ENCODE measurements around the gene COMMD7.

COMMD7 gene

GRCh38 chr20:32743237-32744112 lies at the start of gene COMMD7:
TSS of gene COMMD7 (minus strand) at chr20:32743467. CDS start at chr20:32743391, 76 bp downstream.
- ATAC-seq (peak; percentile 89), DNase-seq (peak; percentile 80)

- no peak for DNase-seq
Measured at GRCh38 chr20:32792731-32793458, 49.6 kb upstream of the COMMD7 start.

GRCh38 chr20:32792316-32792715 lies 49.0 kb upstream of the COMMD7 start:
- peak; percentile 59 for DNase-seq

More at GRCh38 chr20:32792731-32793458, 49.6 kb upstream of the COMMD7 start:
- ATAC-seq = peak; percentile 6

GRCh38 chr20:32790751-32791057 lies 47.4 kb upstream of the COMMD7 start:
- ATAC-seq = no peak
- DNase-seq = no peak

More at GRCh38 chr20:32792316-32792715, 49.0 kb upstream of the COMMD7 start:
- ATAC-seq = peak; percentile 87

- DNase-seq = peak; percentile 79
- ATAC-seq = peak; percentile 71
Measured at GRCh38 chr20:32789896-32790750, 46.9 kb upstream of the COMMD7 start.

GRCh38 chr20:32787168-32787567 lies 43.9 kb upstream of the COMMD7 start:
- DNase-seq = no peak
- ATAC-seq = no peak

GRCh38 chr20:32786059-32786760 lies 42.9 kb upstream of the COMMD7 start:
- no peak for ATAC-seq

GRCh38 chr20:32784369-32785080 lies 41.3 kb upstream of the COMMD7 start:
- DNase-seq = no peak
- ATAC-seq = no peak

More at GRCh38 chr20:32786059-32786760, 42.9 kb upstream of the COMMD7 start:
- no peak for DNase-seq

GRCh38 chr20:32780749-32781655 lies 37.7 kb upstream of the COMMD7 start:
- no peak for DNase-seq
- ATAC-seq = no peak

- ATAC-seq = no peak
- DNase-seq = no peak
Measured at GRCh38 chr20:32780278-32780677, 37.0 kb upstream of the COMMD7 start.

GRCh38 chr20:32779500-32780211 lies 36.4 kb upstream of the COMMD7 start:
- DNase-seq (no peak), ATAC-seq (no peak)

GRCh38 chr20:32777177-32777956 lies 34.1 kb upstream of the COMMD7 start:
- DNase-seq (no peak), ATAC-seq (no peak)

GRCh38 chr20:32775336-32775991 lies 32.2 kb upstream of the COMMD7 start:
- DNase-seq (peak; percentile 23), ATAC-seq (peak; percentile 47)

- ATAC-seq = no peak
- no peak for DNase-seq
Measured at GRCh38 chr20:32773855-32774254, 30.6 kb upstream of the COMMD7 start.

GRCh38 chr20:32773223-32773622 lies 30.0 kb upstream of the COMMD7 start:
- ATAC-seq (no peak), DNase-seq (no peak)

- ATAC-seq (no peak), DNase-seq (no peak)
Measured at GRCh38 chr20:32772046-32772445, 28.8 kb upstream of the COMMD7 start.

- ATAC-seq = no peak
- DNase-seq = no peak
Measured at GRCh38 chr20:32767418-32768198, 24.3 kb upstream of the COMMD7 start.
